Upper lobe of right lung (tissue), 1 donor: ENCODE results near the gene FANCL. TPM values are rescaled to one million over a fixed set of nuclear protein-coding genes. Genes with fewer than 3 reads are reported as not detected.
"Not testable (repeated sequence)": the region's sequence is repeated elsewhere in the genome, so short reads cannot be mapped to it uniquely, and the experiment has no call there.

ENCODE experiments used
- ATAC-seq: fragments of 200-7000 bp; cut with Tn5 transposase; one replicate; pipeline ENCODE4 v1.9.1; 2020; ENCODE audit warnings: mild to moderate bottlenecking, moderate library complexity
- DNase-seq: peaks from one replicate; pipeline ENCODE4 v3.0.0-alpha.2; 2020
- H3K27ac ChIP-seq: fragments of 200-600 bp; one replicate; pipeline ENCODE4 v1.8.0; 2022
- H3K27me3 ChIP-seq: fragments of 200-600 bp; one replicate; pipeline ENCODE4 v1.8.0; 2022; ENCODE audit warnings: mild to moderate bottlenecking
- H3K36me3 ChIP-seq: fragments of 200-600 bp; one replicate; pipeline ENCODE4 v1.8.0; 2022
- H3K4me1 ChIP-seq: fragments of 200-600 bp; one replicate; pipeline ENCODE4 v1.8.0; 2022
- H3K4me3 ChIP-seq: fragments of 200-600 bp; one replicate; pipeline ENCODE4 v1.8.0; 2022; ENCODE audit warnings: mild to moderate bottlenecking
- H3K9me3 ChIP-seq: fragments of 200-600 bp; one replicate; pipeline ENCODE4 v1.8.0; 2022
- intact Hi-C: fragments of 100-400 bp; cut with DNase I; formaldehyde crosslinking; loops from one replicate; pipeline ENCODE4 v1.11.0; 2022
- total RNA-seq: library from RNA; stranded (reverse); fragmentation: NEBNext Ultra II Directional; extraction: Animal tissue kit (Norgen Biotek cat#: 25700); gene quantifications from one replicate; pipeline ENCODE4 v1.2.1, GENCODE V29; 2021
- TF ChIP-seq, protein P1 (sequence below): fragments of 200-600 bp; IDR thresholded peaks from one replicate; pipeline ENCODE4 v1.8.0; 2022; ENCODE audit warnings: antibody characterized with exemption
- donor health status: DM: no; HTN: yes; CAD: no; lungs with severe emphysema.

Gene FANCL
- total RNA-seq, 1 donor from 2014 or later: 17.9 TPM

DNA sequence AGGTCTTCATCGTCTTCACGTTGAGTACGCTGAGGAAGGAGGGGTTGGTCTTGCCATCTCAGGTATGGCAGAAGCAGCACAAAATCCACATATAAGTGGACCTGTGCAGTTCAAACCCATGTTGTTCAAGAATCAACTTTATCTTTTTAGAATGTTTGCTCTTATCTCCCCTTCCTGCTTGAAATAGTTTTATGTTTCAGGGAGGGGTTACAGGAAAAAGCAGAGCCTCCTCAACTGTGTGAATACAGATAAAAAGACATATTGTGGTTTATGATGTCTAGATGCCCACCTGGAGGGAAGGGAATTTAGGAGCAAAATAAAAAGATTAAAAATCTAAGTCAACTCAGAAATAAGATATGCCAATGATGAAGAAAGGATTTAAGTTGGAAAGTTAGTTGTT, 118.6 kb downstream of the FANCL start:
- DNase-seq (no peak), ATAC-seq (no peak)
- TF ChIP-seq, protein P1, sequence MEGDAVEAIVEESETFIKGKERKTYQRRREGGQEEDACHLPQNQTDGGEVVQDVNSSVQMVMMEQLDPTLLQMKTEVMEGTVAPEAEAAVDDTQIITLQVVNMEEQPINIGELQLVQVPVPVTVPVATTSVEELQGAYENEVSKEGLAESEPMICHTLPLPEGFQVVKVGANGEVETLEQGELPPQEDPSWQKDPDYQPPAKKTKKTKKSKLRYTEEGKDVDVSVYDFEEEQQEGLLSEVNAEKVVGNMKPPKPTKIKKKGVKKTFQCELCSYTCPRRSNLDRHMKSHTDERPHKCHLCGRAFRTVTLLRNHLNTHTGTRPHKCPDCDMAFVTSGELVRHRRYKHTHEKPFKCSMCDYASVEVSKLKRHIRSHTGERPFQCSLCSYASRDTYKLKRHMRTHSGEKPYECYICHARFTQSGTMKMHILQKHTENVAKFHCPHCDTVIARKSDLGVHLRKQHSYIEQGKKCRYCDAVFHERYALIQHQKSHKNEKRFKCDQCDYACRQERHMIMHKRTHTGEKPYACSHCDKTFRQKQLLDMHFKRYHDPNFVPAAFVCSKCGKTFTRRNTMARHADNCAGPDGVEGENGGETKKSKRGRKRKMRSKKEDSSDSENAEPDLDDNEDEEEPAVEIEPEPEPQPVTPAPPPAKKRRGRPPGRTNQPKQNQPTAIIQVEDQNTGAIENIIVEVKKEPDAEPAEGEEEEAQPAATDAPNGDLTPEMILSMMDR: no peak
- Histone ChIP-seq H3K4me3 (no peak overlapping the region), H3K4me1 (no peaks in the 10 kb centered on the region), H3K9me3 (no peaks in the 10 kb centered on the region), H3K27me3 (no peaks in the 10 kb centered on the region), H3K36me3 (peaks cover 10% of the 10 kb centered on the region), H3K27ac (no peak overlapping the region)
- intact Hi-C loops: no loop called here

DNA sequence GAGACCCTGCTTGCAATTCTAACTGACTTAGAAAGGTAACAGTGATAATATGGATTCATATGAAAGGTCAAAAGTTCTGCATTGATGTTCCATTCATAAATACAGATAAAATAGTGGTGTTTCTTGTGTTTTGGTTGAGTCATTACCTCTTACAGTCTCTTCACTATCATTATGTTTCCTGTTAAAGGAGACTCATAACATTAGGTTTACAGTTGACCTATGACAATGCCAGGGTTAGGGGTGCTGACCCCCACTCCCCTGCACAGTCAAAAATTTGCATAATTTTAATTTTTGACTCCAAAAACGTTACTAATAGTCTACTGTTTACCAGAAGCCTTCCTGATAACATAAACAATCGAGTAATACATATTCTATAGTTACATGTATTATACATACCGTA, 119.1 kb downstream of the FANCL start:
- no peaks in the 10 kb centered on the region for H3K4me1 ChIP-seq
- H3K4me3 ChIP-seq: no peak overlapping the region
- no peak for DNase-seq
- intact Hi-C loops: no loop called here
- H3K27ac ChIP-seq: no peak overlapping the region
- ATAC-seq: no peak
- peaks cover 10% of the 10 kb centered on the region for H3K36me3 ChIP-seq
- no peaks in the 10 kb centered on the region for H3K9me3 ChIP-seq
- no peaks in the 10 kb centered on the region for H3K27me3 ChIP-seq
- TF ChIP-seq, protein P1: no peak

DNA sequence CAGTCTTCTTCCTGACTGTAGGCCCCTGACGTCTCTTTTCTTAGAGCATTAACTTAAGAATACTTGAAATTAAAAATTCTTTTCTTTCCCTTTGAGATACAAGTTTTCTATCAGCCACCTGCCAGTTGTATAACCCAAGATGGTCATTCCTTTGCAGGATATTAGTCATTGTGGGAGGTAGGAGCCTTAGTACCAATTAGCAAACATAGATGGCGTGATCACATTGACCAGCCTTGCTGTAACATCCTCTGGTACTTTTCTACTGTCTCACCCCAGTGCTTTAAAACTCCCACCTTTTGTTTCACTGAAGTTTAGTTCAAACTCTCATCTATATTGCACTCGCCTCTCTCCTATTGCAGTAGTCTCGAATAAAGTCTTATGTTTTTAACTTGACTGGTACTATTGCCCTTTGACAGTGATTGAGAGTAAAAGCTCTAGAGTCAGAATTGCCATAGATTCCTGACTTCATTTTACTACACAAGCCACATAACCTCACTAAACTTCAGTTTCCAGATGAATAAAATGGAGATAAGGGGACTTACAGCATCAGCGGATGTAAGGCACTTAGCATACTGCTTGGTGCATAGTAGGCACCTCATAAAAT, 120.4 kb downstream of the FANCL start:
- DNase-seq (no peak), ATAC-seq (no peak)
- Histone ChIP-seq H3K27ac (no peak overlapping the region), H3K27me3 (no peaks in the 10 kb centered on the region), H3K36me3 (peaks cover 10% of the 10 kb centered on the region), H3K9me3 (no peaks in the 10 kb centered on the region), H3K4me3 (no peak overlapping the region), H3K4me1 (no peaks in the 10 kb centered on the region)
- TF ChIP-seq, protein P1: no peak
- intact Hi-C loops: no loop called here

DNA sequence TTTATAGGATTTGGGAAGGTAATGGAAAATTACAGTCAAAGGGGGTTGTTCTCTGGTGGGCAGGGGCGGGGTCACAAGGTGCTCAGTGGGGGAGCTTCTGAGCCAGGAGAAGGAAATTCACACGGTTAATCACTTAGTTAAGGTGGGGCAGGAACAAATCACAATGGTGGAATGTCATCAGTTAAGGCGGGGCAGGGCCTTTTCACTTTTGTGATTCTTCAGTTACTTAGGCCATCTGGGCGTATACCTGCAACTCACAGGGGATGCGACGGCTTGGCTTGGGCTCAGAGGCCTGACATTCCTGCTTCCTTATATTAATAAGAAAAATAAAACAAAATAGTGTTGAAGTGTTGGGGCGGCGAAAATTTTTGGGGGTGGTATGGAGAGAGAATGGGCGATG, 127.6 kb downstream of the FANCL start:
- H3K9me3 ChIP-seq, H3K36me3 ChIP-seq, DNase-seq, H3K4me1 ChIP-seq, ATAC-seq, H3K27me3 ChIP-seq, intact Hi-C loops, H3K4me3 ChIP-seq, H3K27ac ChIP-seq: not testable (repeated sequence)

DNA sequence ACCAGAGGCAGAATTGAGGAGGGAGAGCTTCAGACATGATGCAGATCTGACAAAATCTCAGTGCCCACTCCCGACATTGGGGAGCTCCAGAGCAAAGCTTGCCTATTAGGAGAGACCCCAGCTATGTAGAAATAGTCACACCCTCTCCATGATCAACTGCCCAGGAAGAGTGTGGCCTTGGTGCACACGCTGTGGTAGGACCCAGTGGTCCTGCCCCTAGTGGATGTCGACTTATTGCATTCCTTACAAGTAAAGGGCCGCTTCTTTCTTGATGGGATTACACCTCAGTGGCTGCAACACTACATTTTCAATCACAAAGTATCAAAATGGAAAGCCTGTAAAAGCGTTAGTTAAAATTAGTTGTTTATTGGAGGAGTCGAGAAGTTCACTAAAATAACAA, 130.4 kb downstream of the FANCL start:
- no peaks in the 10 kb centered on the region for H3K4me1 ChIP-seq
- no peaks in the 10 kb centered on the region for H3K9me3 ChIP-seq
- H3K36me3 ChIP-seq: no peaks in the 10 kb centered on the region
- DNase-seq (no peak), ATAC-seq (no peak)
- TF ChIP-seq, protein P1: no peak
- no peak overlapping the region for H3K4me3 ChIP-seq
- intact Hi-C loops: no loop called here
- H3K27ac ChIP-seq: no peak overlapping the region
- H3K27me3 ChIP-seq: no peaks in the 10 kb centered on the region

DNA sequence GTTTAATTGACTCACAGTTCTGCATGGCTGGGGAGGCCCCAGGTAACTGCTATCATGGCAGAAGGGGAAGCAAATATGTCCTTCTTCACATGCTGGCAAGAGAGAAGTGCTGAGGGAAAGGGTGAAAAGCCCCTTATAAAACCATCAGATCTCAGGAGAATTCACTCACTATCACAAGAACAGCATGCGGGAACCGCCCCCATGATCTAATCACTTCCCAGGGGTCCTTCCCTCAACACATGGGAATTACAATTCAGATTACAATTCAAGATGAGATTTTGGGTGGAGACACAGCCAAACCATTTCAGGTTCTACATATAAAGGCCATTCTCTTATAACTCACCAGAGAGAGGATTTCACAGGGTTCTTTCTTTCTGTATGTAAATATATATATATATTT, 131.6 kb downstream of the FANCL start:
- no peak for ATAC-seq

More for the DNA sequence above, 131.6 kb downstream of the FANCL start:
- Histone ChIP-seq H3K9me3 (no peaks in the 10 kb centered on the region), H3K36me3 (no peaks in the 10 kb centered on the region), H3K27me3 (no peaks in the 10 kb centered on the region), H3K4me1 (no peaks in the 10 kb centered on the region), H3K27ac (no peak overlapping the region), H3K4me3 (no peak overlapping the region)
- TF ChIP-seq, protein P1: no peak
- no peak for DNase-seq
- intact Hi-C loops: no loop called here

Other genes with a start within 250 kb of the FANCL start
- gene VRK2, start 194.5 kb downstream of the FANCL start, total RNA-seq: 23.8 TPM